Muscle of leg (tissue), 11 donors: ENCODE results near the gene RXRB. TPM values are rescaled to one million over a fixed set of nuclear protein-coding genes. Genes with fewer than 3 reads are reported as not detected.

ENCODE experiments used
- DNase-seq: peaks from one replicate; pipeline ENCODE4 v3.0.0; 2013
- H3K27ac ChIP-seq: one replicate; pipeline ENCODE4 v1.5.1; 2013; ENCODE audit warnings: mild to moderate bottlenecking, low read length, control low read depth
- H3K27me3 ChIP-seq: one replicate; pipeline ENCODE4 v1.6.1; 2013; ENCODE audit warnings: low read length; ENCODE audit not compliant: control insufficient read depth, insufficient read depth
- H3K36me3 ChIP-seq: one replicate; pipeline ENCODE4 v1.6.1; 2013; ENCODE audit warnings: low read length; ENCODE audit not compliant: control insufficient read depth, insufficient read depth
- H3K4me1 ChIP-seq: one replicate; pipeline ENCODE4 v1.6.1; 2013; ENCODE audit warnings: low read length; ENCODE audit not compliant: control insufficient read depth, insufficient read depth
- H3K4me3 ChIP-seq: one replicate; pipeline ENCODE4 v1.5.1; 2013; ENCODE audit warnings: low read length, control low read depth
- H3K9me3 ChIP-seq: replicated peaks from 2 replicates; pipeline ENCODE4 v1.6.1; 2013; ENCODE audit warnings: low read depth, low read length; ENCODE audit not compliant: control insufficient read depth
- WGBS: methylation state at CpG from one replicate; pipeline ENCODE4 v1.1.5; 2013; ENCODE audit warnings: missing lambda C conversion rate; ENCODE audit not compliant: insufficient coverage; 5-methylcytosine and 5-hydroxymethylcytosine counted together
- polyA plus RNA-seq, 8 donors: library from polyadenylated mRNA; unstranded; fragments of 120-200 nt; gene quantifications; one replicate each; pipeline versions ENCODE4 v1.2.1 to v1.2.3, GENCODE V29; 2013; ENCODE audit warnings: inconsistent platforms in 1 of 8, low replicate concordance in 1 of 8; ENCODE audit not compliant: insufficient read length in 8 of 8, insufficient read depth in 1 of 8
- total RNA-seq: library from RNA; stranded (reverse); fragments of 120-200 nt; gene quantifications from one replicate; pipeline ENCODE4 v1.2.4, GENCODE V29; 2013

Gene RXRB
- total and polyA plus RNA-seq, 9 donors: 22.9 to 44.4 (median 39.6) TPM

DNA sequence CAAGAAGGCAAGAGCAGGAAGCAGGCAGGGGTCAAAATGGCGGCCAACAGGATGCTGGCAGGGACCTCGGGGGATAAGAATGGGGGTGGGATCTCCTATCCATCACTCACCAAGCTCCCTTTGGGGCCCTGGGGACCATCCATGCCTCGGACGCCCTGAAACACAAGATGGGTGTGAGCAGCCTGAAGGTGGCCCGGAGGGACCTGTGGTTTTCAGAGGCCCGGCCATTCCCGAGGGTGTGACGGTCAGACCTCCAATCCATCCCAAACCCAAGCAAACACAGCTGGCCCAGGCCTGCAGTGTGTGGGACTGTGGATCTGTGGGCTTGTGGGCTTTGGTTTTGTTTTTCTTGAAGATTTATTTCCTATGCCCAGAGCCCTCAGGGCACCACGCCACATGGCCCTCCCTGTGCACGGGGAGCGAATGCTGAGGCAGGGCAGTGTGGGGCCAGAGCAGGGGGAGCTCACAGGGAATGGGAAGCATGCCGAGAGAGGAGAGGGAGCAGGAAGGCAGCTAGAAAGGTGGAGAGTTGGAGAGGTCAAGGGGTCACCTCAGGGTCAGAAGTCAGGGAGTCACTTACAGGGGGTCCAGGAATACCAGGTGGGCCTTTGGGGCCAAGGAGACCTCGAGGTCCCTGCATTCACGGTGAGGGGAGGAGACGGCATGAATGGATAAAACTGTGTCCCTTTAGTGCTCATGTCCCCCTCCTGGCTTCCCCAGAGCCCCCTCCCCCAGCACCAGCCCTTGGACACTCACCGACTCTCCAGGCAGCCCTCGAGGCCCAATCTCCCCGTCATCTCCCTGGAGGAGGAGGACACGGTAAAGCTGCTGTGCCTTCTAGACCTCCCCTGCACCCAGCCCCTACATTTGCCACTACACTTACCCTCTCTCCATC, 22.7 kb downstream of the RXRB start:
- DNase-seq: no peak
- Histone ChIP-seq H3K4me1 (no peaks in the 10 kb centered on the region), H3K27me3 (peaks cover 2% of the 10 kb centered on the region), H3K27ac (no peak overlapping the region), H3K4me3 (no peak overlapping the region), H3K36me3 (peaks cover 6% of the 10 kb centered on the region), H3K9me3 (no peaks in the 10 kb centered on the region)
- WGBS: 51% methylated on average over 4 of the region's 19 CpGs

DNA sequence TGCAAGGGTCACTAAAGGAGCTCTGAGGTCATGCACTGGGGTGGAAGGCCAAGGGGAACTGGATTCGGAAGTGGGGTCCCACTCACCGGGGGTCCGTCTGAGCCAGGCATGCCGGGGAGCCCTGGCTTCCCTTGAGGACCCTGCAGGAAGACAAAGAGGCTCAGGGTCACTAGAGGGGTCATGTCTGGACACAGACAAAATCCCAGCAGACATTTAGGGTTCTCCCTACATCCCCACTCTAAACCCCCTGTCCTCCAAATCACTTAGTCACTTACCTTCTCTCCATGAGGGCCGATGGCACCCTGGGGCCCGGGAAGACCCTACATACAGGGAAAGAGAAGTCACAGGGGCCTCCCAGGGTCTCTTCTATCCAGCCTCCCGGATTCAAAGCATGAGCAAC, 23.6 kb downstream of the RXRB start:
- 96% methylated on average over 4 of the region's 7 CpGs for WGBS

DNA sequence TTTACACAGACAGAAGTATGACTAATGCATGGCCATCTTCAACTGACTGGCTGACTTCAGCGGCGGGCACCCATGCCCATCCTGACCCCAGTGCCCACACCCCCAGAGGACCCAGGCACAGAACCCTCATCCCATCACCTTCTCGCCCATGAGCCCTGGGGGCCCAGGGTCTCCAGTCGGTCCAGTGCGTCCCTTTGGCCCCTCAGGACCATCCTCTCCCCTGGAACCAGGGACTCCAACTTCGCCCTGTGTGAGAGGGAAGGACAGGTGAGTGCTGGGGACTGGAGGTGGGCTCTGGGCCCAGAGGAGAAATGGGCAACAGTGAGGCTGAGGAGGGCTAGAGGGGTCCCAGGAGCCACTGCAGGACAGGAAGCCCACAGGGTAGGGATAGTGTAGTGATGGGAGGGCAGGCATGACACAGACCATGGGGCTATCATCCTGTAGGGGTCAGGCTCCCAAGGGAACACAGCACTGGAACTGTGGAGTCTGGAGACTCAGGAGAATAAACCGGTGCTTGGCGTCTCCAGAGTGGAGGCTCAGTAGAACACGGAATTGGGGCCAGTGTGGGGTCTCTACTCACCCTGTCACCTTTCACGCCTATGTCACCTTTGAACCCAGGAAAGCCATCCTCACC, 24.9 kb downstream of the RXRB start:
- DNase-seq: no peak
- WGBS: 92% methylated on average over 2 of the region's 10 CpGs
- no peak overlapping the region for H3K27ac ChIP-seq

More for the DNA sequence above, 23.6 kb downstream of the RXRB start:
- Histone ChIP-seq H3K27me3 (peaks cover 2% of the 10 kb centered on the region), H3K4me3 (no peak overlapping the region), H3K27ac (no peak overlapping the region), H3K4me1 (no peaks in the 10 kb centered on the region), H3K9me3 (no peaks in the 10 kb centered on the region), H3K36me3 (peaks cover 6% of the 10 kb centered on the region)
- DNase-seq: no peak

DNA sequence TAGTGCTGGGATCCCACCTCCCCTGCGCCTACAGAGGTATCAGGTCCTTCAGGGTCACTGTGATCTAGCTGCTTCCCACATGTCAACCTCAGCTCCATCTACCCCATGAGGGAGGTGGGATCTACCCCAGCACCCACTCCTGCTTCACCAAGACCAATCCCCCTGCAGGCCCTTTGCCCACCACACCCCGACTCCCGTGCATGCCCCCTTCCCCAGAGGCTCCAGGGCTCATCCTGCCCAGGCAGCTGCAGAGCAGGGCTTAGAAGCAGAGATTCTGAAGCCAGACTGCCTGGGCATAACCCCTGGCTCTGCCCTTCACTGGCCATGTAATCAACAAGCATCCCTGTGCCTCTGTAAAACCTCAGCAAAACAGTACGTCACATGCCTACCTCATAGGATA, 25.7 kb downstream of the RXRB start:
- Histone ChIP-seq H3K4me1 (no peaks in the 10 kb centered on the region), H3K27me3 (peaks cover 2% of the 10 kb centered on the region), H3K9me3 (no peaks in the 10 kb centered on the region), H3K36me3 (peaks cover 12% of the 10 kb centered on the region), H3K4me3 (no peak overlapping the region), H3K27ac (no peak overlapping the region)
- 73% methylated on average over 4 of the region's 4 CpGs for WGBS
- no peak for DNase-seq

More for the DNA sequence above, 24.9 kb downstream of the RXRB start:
- H3K4me1 ChIP-seq: no peaks in the 10 kb centered on the region
- no peaks in the 10 kb centered on the region for H3K9me3 ChIP-seq
- no peak overlapping the region for H3K4me3 ChIP-seq
- peaks cover 11% of the 10 kb centered on the region for H3K36me3 ChIP-seq
- peaks cover 2% of the 10 kb centered on the region for H3K27me3 ChIP-seq

DNA sequence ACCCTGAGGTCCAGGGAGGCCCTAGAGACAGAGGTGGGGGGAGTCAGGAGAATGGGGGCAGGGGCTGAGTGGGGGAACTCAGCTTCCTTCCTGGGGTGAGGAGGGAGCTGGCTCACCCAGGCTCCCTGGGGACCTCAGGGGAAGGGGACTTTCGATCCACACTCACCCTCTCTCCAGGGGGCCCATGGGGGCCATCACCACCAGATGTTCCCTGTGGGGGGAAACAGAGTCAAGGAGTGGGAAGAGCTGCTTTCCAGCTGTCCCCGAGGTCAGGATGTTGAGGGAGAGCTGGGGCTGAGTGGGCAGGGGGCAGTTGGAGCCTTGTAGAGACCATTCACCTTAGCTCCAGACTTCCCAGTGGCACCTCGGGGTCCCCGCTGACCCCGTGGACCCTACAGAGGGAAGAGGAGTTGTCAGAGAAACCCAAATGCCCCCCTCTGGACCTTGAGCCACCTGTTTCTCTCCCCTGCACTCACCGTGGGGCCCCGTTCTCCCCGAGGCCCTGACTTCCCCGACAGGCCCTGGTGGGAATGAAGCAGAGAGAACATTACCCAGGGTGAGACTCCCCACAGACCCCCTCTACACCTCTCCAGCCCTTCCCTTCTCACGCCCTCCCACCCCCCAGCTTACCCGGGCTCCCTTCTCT, 26.8 kb downstream of the RXRB start:
- Histone ChIP-seq H3K36me3 (peaks cover 17% of the 10 kb centered on the region), H3K27ac (no peak overlapping the region), H3K4me1 (no peaks in the 10 kb centered on the region), H3K4me3 (no peak overlapping the region), H3K9me3 (no peaks in the 10 kb centered on the region), H3K27me3 (peaks cover 2% of the 10 kb centered on the region)
- no peak for DNase-seq
- 57% methylated on average over 1 of the region's 11 CpGs for WGBS

DNA sequence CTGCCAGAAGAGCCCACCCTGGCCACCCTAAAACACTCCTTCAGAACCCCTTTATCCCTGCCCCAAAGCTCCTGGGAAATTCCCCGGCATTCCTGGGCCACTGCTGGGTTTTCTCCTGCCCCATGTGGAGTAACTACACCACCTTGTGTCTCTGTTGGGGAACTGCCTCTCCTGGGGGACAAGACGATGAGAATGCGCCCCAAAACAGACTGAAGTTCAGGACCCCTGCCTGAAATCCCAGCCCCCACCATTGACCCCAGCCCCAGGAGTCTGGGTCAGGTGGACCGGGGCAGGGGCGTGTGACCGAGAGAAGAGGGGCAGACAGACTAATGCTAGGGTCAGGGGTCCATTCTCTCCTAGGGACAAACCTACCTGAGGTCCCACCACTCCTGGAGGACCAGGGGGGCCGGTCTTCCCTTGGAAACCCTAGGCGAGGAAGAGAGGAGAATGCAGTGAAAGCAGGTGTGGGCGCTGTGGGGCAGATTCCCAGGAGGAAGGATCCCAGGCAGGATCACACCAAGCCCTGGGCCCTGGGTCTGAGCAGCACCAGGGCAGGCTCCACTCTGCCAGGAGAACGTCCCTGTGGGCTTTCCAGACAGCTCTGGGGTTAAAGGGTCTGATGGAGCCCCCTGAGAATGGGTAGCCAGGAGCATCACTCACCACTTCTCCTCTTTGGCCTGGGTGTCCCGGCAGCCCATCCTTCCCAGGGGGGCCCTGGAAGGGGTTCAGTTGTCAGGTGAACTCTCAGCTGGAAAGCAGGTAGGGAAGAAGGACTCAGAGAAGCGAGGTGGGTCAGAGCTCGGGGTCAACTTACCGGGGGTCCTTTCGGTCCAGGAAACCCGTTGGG, 27.6 kb downstream of the RXRB start:
- no peak overlapping the region for H3K4me3 ChIP-seq
- no peak for DNase-seq
- H3K9me3 ChIP-seq: no peaks in the 10 kb centered on the region
- no peaks in the 10 kb centered on the region for H3K4me1 ChIP-seq
- 60% methylated on average over 13 of the region's 16 CpGs for WGBS
- no peak overlapping the region for H3K27ac ChIP-seq
- peaks cover 2% of the 10 kb centered on the region for H3K27me3 ChIP-seq
- peaks cover 17% of the 10 kb centered on the region for H3K36me3 ChIP-seq

DNA sequence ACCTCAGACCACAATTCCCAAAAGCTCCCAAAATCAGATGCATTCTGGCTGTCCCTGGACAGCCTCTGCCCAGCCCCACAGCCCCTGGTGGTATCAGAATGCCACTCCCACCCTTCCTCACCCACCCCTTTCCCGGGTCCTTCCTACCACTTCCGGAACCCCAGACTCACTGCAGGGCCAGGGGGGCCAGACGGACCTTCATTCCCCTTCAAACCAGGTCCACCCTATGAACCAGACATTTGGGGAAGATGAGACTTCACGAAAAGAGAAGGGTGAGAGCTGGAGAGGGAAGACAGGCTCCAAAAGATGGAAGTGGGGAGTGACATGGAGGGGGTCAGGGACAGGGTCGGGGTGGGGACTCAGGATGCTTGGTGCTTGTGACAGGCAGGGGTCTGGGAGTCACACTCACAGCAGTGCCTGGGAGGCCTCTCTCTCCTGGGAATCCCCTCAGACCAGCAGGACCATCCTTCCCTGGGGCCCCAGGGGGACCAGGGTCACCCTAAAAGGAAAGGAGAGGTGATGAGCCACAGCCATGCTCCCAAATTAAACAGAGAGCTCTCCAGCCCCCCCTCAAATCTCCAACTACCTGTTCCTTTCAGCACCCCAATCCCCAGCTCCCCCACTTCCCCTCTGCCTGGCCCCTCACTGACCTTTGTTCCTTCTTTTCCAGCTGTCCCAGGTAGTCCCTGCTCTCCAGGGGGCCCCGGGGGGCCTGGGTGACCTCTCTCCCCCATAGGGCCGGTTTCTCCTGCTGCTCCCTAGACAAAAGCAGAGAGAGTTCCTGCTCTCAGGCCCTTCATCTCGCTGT, 28.4 kb downstream of the RXRB start:
- Histone ChIP-seq H3K27me3 (peaks cover 2% of the 10 kb centered on the region), H3K9me3 (no peaks in the 10 kb centered on the region), H3K36me3 (peaks cover 13% of the 10 kb centered on the region), H3K4me1 (no peaks in the 10 kb centered on the region), H3K27ac (no peak overlapping the region), H3K4me3 (no peak overlapping the region)
- 53% methylated on average over 4 of the region's 8 CpGs for WGBS
- no peak for DNase-seq

DNA sequence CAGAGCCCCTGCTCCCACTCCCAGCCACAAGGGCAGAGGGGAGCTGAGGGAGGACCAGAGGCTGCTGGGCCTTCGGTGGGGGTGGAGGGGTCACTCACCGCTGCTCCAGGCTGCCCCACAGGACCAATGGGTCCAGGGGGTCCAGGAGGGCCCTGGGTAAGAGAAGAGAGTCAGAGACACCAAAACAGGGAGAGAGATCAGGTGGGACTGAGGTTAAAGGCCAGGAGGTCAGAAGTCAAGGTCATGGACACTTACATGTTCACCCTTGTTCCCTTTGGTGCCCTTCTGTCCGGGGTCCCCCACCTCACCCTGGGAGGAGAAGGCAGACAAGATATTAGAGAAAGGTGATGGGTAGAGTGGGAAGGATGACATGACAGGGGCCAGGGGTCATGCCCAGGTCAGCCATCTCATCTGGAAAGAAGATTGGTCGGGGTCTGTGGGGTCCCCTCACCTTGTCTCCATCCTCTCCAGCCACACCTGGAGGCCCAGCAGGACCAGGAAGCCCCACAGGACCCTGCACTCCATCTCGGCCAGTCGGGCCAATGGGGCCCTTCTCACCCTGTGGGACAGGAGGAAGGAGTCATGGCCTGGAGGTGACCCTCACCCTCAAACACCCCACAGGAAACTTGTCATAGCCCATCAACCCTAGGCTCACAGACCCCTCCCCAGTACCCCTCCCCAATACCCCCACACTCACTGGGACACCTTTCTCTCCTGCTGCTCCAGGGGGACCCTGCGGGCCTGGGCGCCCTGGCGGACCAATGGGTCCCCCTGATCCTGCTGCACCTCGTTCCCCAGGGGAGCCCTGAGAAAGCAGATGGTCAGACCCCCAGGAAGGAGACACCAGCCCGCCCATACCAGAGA, 29.2 kb downstream of the RXRB start:
- 83% methylated on average over 7 of the region's 11 CpGs for WGBS
- no peak for DNase-seq
- H3K27me3 ChIP-seq: peaks cover 2% of the 10 kb centered on the region
- H3K9me3 ChIP-seq: no peaks in the 10 kb centered on the region
- H3K4me3 ChIP-seq: no peak overlapping the region
- H3K4me1 ChIP-seq: no peaks in the 10 kb centered on the region
- H3K27ac ChIP-seq: no peak overlapping the region
- H3K36me3 ChIP-seq: peaks cover 12% of the 10 kb centered on the region
